LNCAP (cell line): Measurements from ENCODE around the gene TTC9.

Experiments
- TF ChIP-seq, protein P1 (sequence below): fragments of 450-650 bp; IDR thresholded peaks from 2 replicates; pipeline ENCODE4 v1.5.1; 2017; ENCODE audit warnings: mild to moderate bottlenecking

The TTC9 gene

DNA sequence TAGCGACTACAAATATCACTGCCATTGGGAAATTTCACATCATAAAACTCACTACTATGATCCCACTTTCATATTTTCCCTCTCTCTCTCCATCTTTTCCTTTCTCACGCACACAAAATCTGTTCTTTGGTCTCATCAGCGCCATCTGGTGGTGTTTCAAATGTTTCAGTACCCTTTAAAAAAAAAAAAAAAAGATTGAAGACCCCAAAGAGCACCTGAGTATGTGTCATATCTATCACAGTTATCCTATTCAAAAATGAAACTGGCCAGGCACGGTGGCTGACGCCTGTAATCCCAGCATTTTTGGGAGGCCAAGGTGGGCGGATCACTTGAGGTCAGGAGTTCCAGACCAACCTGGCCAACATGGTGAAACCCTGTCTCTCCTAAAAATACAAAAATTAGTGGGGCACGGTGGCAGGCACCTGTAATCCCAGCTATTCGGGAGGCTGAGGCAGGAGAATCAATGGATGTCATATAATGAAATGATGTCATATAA lies 72.4 kb downstream of the TTC9 start:
- TF ChIP-seq, protein P1, sequence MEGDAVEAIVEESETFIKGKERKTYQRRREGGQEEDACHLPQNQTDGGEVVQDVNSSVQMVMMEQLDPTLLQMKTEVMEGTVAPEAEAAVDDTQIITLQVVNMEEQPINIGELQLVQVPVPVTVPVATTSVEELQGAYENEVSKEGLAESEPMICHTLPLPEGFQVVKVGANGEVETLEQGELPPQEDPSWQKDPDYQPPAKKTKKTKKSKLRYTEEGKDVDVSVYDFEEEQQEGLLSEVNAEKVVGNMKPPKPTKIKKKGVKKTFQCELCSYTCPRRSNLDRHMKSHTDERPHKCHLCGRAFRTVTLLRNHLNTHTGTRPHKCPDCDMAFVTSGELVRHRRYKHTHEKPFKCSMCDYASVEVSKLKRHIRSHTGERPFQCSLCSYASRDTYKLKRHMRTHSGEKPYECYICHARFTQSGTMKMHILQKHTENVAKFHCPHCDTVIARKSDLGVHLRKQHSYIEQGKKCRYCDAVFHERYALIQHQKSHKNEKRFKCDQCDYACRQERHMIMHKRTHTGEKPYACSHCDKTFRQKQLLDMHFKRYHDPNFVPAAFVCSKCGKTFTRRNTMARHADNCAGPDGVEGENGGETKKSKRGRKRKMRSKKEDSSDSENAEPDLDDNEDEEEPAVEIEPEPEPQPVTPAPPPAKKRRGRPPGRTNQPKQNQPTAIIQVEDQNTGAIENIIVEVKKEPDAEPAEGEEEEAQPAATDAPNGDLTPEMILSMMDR: peak; percentile 74

DNA sequence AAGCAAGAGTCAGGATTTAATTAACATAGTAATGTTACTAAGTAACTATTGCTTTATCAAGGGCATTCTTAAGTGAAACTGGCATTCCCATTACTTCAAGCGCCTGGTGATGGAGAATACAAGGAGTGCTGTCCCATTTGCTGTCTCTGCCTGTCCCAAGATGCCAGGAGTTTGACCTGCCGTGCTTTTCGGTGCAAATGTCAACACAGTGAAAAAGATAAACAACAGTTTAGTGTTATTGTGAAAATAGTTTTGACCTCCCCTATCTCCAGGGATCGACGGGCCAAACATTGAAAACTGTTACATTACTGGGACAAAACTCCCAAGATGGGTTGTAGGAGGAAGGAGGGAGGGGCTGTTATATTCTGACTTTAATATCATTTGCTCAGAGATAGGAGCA lies 74.8 kb downstream of the TTC9 start:
- TF ChIP-seq, protein P1: no peak

DNA sequence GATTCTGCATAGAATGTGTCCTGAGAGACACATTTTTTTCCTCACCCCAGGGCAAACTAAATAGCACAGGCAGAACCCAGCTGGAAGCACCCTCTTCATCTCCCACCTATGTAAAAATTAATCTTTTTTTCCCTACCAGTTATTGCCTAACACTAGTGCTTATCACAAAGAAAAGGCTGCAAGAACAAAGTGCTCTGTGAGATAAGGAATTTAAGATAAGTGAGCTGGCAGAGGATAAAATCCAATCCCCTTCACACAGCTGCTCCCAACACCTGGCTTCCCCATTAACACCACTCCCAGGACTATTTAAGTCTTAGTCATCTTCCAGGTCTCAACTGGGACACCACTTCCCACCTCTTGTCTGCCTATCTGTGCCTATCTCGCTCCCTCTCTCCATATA lies 75.2 kb downstream of the TTC9 start:
- TF ChIP-seq, protein P1: no peak

GRCh38 chr14:70718383-70719118 lies 76.8 kb downstream of the TTC9 start:
- TF ChIP-seq, protein P1: no peak

- TF ChIP-seq, protein P1: no peak
Measured at GRCh38 chr14:70721542-70721941, 79.8 kb downstream of the TTC9 start.

- TF ChIP-seq, protein P1: no peak
Measured at GRCh38 chr14:70722418-70722817, 80.7 kb downstream of the TTC9 start.

DNA sequence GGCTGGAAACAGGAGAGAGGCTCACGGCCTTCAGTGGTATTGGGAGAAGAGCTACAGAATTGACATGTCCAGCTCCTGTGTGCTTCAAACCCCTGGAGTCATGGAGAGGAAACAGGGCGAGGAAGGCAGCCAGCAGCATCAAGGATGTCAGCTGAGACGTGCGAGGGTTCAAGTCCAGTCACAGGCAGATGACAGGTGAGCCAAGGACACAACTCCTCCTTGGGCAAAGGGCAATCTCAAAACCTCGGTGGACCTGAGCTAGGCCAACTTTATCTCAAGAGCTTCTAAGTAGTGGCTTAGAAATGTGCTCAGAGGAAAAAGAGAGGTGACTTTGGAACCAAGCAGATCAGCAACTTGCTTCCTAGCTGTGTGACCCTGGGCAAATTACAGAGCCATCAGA lies 81.6 kb downstream of the TTC9 start:
- TF ChIP-seq, protein P1: no peak
